IMR-90 (cell line): ENCODE data around the gene IGF2BP3. TPM values are rescaled to one million over a fixed set of nuclear protein-coding genes. Genes with fewer than 3 reads are reported as not detected.

Experiments used
- ATAC-seq: fragments of 200-7000 bp; cut with Tn5 transposase; 2 replicates; pipeline ENCODE4 v1.9.1; 2020; ENCODE audit warnings: low read depth, mild to moderate bottlenecking, moderate library complexity
- BruUV-seq: library from RNA; stranded (reverse); fragments of 400-500 nt; replicated peaks from 2 replicates; lab custom pipeline; 2021; lab: Mats Ljungman, UMichigan
- CTCF ChIA-PET: fragments of 300-600 bp; formaldehyde crosslinking; extraction: SDS; loops from one replicate; lab custom pipeline; 2021; ENCODE audit warnings: antibody characterized with exemption; lab: Yijun Ruan, JAX
- POLR2A ChIA-PET: fragments of 300-600 bp; sonication (Branson Sonifier 250); formaldehyde crosslinking; loops from one replicate; lab custom pipeline; 2022; ENCODE audit warnings: antibody characterized with exemption; ENCODE audit not compliant: unreplicated experiment; lab: Charles Lee
- DNase-seq: peaks from one replicate; pipeline ENCODE4 v3.0.0; 2013
- H2AFZ ChIP-seq: replicated peaks from 2 replicates; pipeline ENCODE3; 2013; ENCODE audit warnings: low read length, mild to moderate bottlenecking; ENCODE audit not compliant: poor library complexity
- H2AK5ac ChIP-seq: 2 replicates; pipeline ENCODE4 v1.6.1; 2013; ENCODE audit warnings: low read depth, low read length, inconsistent platforms
- H2AK9ac ChIP-seq: replicated peaks from 2 replicates; pipeline ENCODE3; 2013; ENCODE audit warnings: mild to moderate bottlenecking, low read depth, low read length, moderate library complexity; ENCODE audit not compliant: poor library complexity
- H2BK120ac ChIP-seq: 2 replicates; pipeline ENCODE4 v1.6.1; 2013; ENCODE audit warnings: low read depth, low read length, inconsistent platforms
- H2BK15ac ChIP-seq: 3 replicates; pipeline ENCODE4 v1.6.1; 2013; ENCODE audit warnings: low read depth, low read length, inconsistent platforms
- H2BK20ac ChIP-seq: 2 replicates; pipeline ENCODE4 v1.6.1; 2013; ENCODE audit warnings: low read depth, mild to moderate bottlenecking, inconsistent platforms, low read length, moderate library complexity
- H2BK5ac ChIP-seq: 2 replicates; pipeline ENCODE4 v1.6.1; 2013; ENCODE audit warnings: mild to moderate bottlenecking, low read depth, low read length, inconsistent platforms; ENCODE audit not compliant: poor library complexity, severe bottlenecking
- H3K14ac ChIP-seq: replicated peaks from 2 replicates; pipeline ENCODE4 v1.6.1; 2013; ENCODE audit warnings: low read depth, low read length, inconsistent platforms
- H3K18ac ChIP-seq: 2 replicates; pipeline ENCODE4 v1.6.1; 2013; ENCODE audit warnings: low read depth, low read length, control low read depth
- H3K23ac ChIP-seq: 2 replicates; pipeline ENCODE4 v1.6.1; 2013; ENCODE audit warnings: low read depth, low read length, inconsistent platforms
- H3K27ac ChIP-seq: 2 replicates; pipeline ENCODE4 v1.5.1; 2013; ENCODE audit warnings: mild to moderate bottlenecking, control low read depth, low read length; ENCODE audit not compliant: insufficient read depth
- H3K27me3 ChIP-seq: 2 replicates; pipeline ENCODE4 v1.6.1; 2013; ENCODE audit warnings: low read length; ENCODE audit not compliant: control insufficient read depth, insufficient read depth
- H3K36me3 ChIP-seq: 2 replicates; pipeline ENCODE4 v1.6.1; 2013; ENCODE audit warnings: low read length, mixed read lengths; ENCODE audit not compliant: control insufficient read depth, insufficient read depth
- H3K4ac ChIP-seq: 2 replicates; pipeline ENCODE4 v1.6.1; 2013; ENCODE audit warnings: low read depth, low read length, inconsistent platforms
- H3K4me1 ChIP-seq: 2 replicates; pipeline ENCODE4 v1.6.1; 2013; ENCODE audit warnings: low read length, mixed read lengths; ENCODE audit not compliant: control insufficient read depth, insufficient read depth
- H3K4me2 ChIP-seq: 2 replicates; pipeline ENCODE4 v1.6.1; 2013; ENCODE audit warnings: low read depth, mild to moderate bottlenecking, control low read depth, low read length, moderate library complexity
- H3K4me3 ChIP-seq: 2 replicates; pipeline ENCODE4 v1.5.1; 2013; ENCODE audit warnings: low read depth, mild to moderate bottlenecking, control low read depth, low read length, moderate library complexity; ENCODE audit not compliant: insufficient read depth
- H3K56ac ChIP-seq: 2 replicates; pipeline ENCODE4 v1.6.1; 2013; ENCODE audit warnings: low read length, inconsistent platforms; ENCODE audit not compliant: insufficient read depth; ENCODE audit errors: extremely low read depth
- H3K79me1 ChIP-seq, 2 experiments: 2 replicates each; pipeline ENCODE4 v1.6.1; 2013; ENCODE audit warnings: low read length in 2 of 2, inconsistent platforms in 1 of 2, low read depth in 1 of 2
- H3K9ac ChIP-seq: 2 replicates; pipeline ENCODE4 v1.6.1; 2013; ENCODE audit warnings: low read depth, low read length, control low read depth
- H3K9me1 ChIP-seq: 2 replicates; pipeline ENCODE4 v1.6.1; 2013; ENCODE audit warnings: low read length, inconsistent platforms; ENCODE audit not compliant: insufficient read depth
- H3K9me3 ChIP-seq: 2 replicates; pipeline ENCODE4 v1.6.1; 2013; ENCODE audit warnings: low read length; ENCODE audit not compliant: control insufficient read depth, insufficient read depth
- H4K20me1 ChIP-seq: 2 replicates; pipeline ENCODE4 v1.6.1; 2013; ENCODE audit warnings: low read length, inconsistent platforms; ENCODE audit not compliant: insufficient read depth
- H4K5ac ChIP-seq: 2 replicates; pipeline ENCODE4 v1.6.1; 2013; ENCODE audit warnings: mild to moderate bottlenecking, low read depth, low read length, control low read depth
- H4K8ac ChIP-seq, 2 experiments: 2 replicates each; pipeline ENCODE4 v1.6.1; 2013; ENCODE audit warnings: low read depth in 2 of 2, low read length in 2 of 2, control low read depth in 1 of 2, inconsistent platforms in 1 of 2
- H4K91ac ChIP-seq: 2 replicates; pipeline ENCODE4 v1.6.1; 2013; ENCODE audit warnings: low read depth, low read length, inconsistent platforms; ENCODE audit not compliant: insufficient read depth
- MAFK ChIP-seq: IDR thresholded peaks from 2 replicates; pipeline ENCODE4 v1.6.1; 2012; ENCODE audit warnings: low read depth, low read length, improper control_type of control experiment
- MXI1 ChIP-seq: IDR thresholded peaks from 2 replicates; pipeline ENCODE4 v1.6.1; 2012; ENCODE audit warnings: low read depth, mild to moderate bottlenecking, low read length, moderate library complexity, borderline replicate concordance
- NFE2L2 ChIP-seq: fragments of 150-350 bp; IDR thresholded peaks from 2 replicates; pipeline ENCODE4 v1.6.1; 2016; ENCODE audit warnings: low read depth, mild to moderate bottlenecking, low read length
- POLR2A ChIP-seq: IDR thresholded peaks from 2 replicates; pipeline ENCODE4 v1.6.1; 2012; ENCODE audit warnings: mild to moderate bottlenecking, low read depth, low read length
- RAD21 ChIP-seq: IDR thresholded peaks from 2 replicates; pipeline ENCODE4 v1.6.1; 2012; ENCODE audit warnings: low read length, improper control_type of control experiment
- RCOR1 ChIP-seq: IDR thresholded peaks from 2 replicates; pipeline ENCODE4 v1.6.1; 2012; ENCODE audit warnings: mild to moderate bottlenecking, low read length, improper control_type of control experiment; ENCODE audit not compliant: insufficient replicate concordance
- RFX5 ChIP-seq: IDR thresholded peaks from 2 replicates; pipeline ENCODE4 v1.8.0; 2012; ENCODE audit warnings: low read depth, mild to moderate bottlenecking, low read length, moderate library complexity
- SMC3 ChIP-seq: fragments of 150-350 bp; IDR thresholded peaks from 2 replicates; pipeline ENCODE4 v1.6.1; 2016; ENCODE audit warnings: low read depth, mild to moderate bottlenecking, antibody characterized with exemption, low read length, moderate library complexity
- WGBS, 2 experiments: methylation state at CpG; one replicate each; pipeline versions ENCODE4 v1.1.5 to v1.1.7; 2013; ENCODE audit warnings: missing lambda C conversion rate in 2 of 2; ENCODE audit not compliant: insufficient read length in 1 of 2; ENCODE audit errors: extremely low coverage in 2 of 2; 5-methylcytosine and 5-hydroxymethylcytosine counted together
- dilution Hi-C: fragments of 300-500 bp; cut with HindIII; formaldehyde crosslinking; loops from one replicate; pipeline ENCODE4 v1.14.3; 2018; ENCODE audit warnings: low sequenced_read_pairs; ENCODE audit not compliant: unreplicated experiment
- in situ Hi-C: fragments of 300-500 bp; cut with MboI; formaldehyde crosslinking; loops from 3 replicates; pipeline ENCODE4 v1.14.3; 2019; ENCODE audit warnings: low sequenced_read_pairs, inconsistent platforms, mixed read lengths
- intact Hi-C: fragments of 100-400 bp; cut with micrococcal nuclease; formaldehyde crosslinking; loops from 2 replicates; pipeline ENCODE4 v1.10.0; 2022
- polyA plus RNA-seq, 3 experiments: library from polyadenylated mRNA; depleted of rRNA; stranded (reverse); fragments of >200 nt; gene quantifications; 2 replicates each; pipeline ENCODE4 v1.2.3, GENCODE V29; 2012; ENCODE audit warnings: low replicate concordance in 1 of 3
- total RNA-seq: library from RNA; depleted of rRNA; stranded (reverse); fragments of >200 nt; gene quantifications from 2 replicates; pipeline ENCODE4 v1.2.3, GENCODE V29; 2012

Gene IGF2BP3
- total and polyA plus RNA-seq, 2 of the 4 experiments (the other 2 are of a cell fraction), result 50.9 to 59.3 TPM

DNA sequence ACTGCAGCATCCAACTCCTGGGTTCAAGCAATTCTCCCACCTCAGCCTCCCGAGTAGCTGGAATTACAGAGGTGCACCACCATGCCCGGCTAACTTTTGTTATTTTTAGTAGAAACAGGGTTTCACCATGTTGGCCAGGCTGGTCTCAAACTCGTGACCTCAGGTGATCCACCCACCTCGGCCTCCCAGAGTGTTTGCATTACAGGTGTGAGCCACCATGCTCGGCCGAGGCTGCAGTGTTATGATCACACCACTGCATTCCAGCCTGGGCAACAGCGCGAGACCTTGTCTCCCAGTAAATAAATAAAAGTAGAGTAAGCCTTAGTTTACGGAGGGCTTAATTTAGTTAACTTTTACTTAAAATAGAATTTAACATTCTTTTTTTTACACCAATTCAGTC lies 23.7 kb upstream of the IGF2BP3 start:
- Histone ChIP-seq H2AK5ac (no peak overlapping the region), H3K27ac (no peak overlapping the region), H4K5ac (no peak overlapping the region), H2BK120ac (no peak overlapping the region), H3K9ac (no peak overlapping the region), H2AK9ac (no peak overlapping the region), H3K9me1 (no peaks in the 10 kb centered on the region), H3K4me3 (no peak overlapping the region), H3K27me3 (no peaks in the 10 kb centered on the region), H4K91ac (no peak overlapping the region), H2AFZ (no peak overlapping the region), H2BK5ac (no peak overlapping the region), H2BK15ac (no peak overlapping the region), H3K9me3 (no peaks in the 10 kb centered on the region), H4K20me1 (no peaks in the 10 kb centered on the region), H3K79me1 (peaks cover 4 to 24% of the 10 kb centered on the region in 2 experiments; a peak in 3 of 4 replicates), H3K4me1 (0 out of 2 replicates have a peak, but pooled peaks cover 2% of the 10 kb centered on the region), H3K18ac (no peak overlapping the region), H3K4me2 (no peak overlapping the region), H3K56ac (no peak overlapping the region), H3K14ac (no peak overlapping the region), H4K8ac (no peak overlapping the region), H3K4ac (no peak overlapping the region), H2BK20ac (no peak overlapping the region), H3K23ac (no peak overlapping the region), H3K36me3 (peaks cover 2% of the 10 kb centered on the region; the same call in 1 of the 2 replicates)
- intact Hi-C loops, result no loop called here
- ATAC-seq, result no peak
- dilution Hi-C loops, result no loop called here
- no TSS peak for BruUV-seq
- POLR2A ChIA-PET, result no interaction called here
- WGBS, 2 experiments, result no CpG with 5 or more reads among the region's 9 CpGs
- DNase-seq, result no peak
- in situ Hi-C loops, result no loop called here
- TF ChIP-seq MAFK (no peak), RCOR1 (no peak), NFE2L2 (no peak), MXI1 (no peak), RFX5 (no peak), SMC3 (no peak), POLR2A (no peak), RAD21 (no peak)
- CTCF ChIA-PET, result no interaction called here
